Gastroesophageal sphincter (tissue), 4 donors: Measurements from ENCODE around the gene CPED1. TPM values are rescaled to one million over a fixed set of nuclear protein-coding genes. Genes with fewer than 3 reads are reported as not detected.

Source experiments
- ATAC-seq: fragments of 150-250 bp; one replicate; pipeline ENCODE4 v1.9.1; 2016; ENCODE audit warnings: mild to moderate bottlenecking, moderate library complexity
- H3K27ac ChIP-seq, 4 donors: fragments of 200-600 bp; sonication (generic) in 3 of 4; 1 replicate in 3 of 4; 2 replicates in 1 of 4; pipeline ENCODE4 v1.5.1; 2016 to 2019
- H3K27me3 ChIP-seq: fragments of 200-600 bp; sonication (generic); one replicate; pipeline ENCODE4 v1.5.1; 2019
- H3K36me3 ChIP-seq, 2 donors: fragments of 200-600 bp; sonication (generic); one replicate each; pipeline ENCODE4 v1.5.1; 2019; ENCODE audit warnings: control low read depth in 1 of 2
- H3K4me1 ChIP-seq, 3 donors: fragments of 200-600 bp; sonication (generic); 1 replicate in 2 of 3; 2 replicates in 1 of 3; pipeline ENCODE4 v1.5.1; 2016 to 2019; ENCODE audit warnings: control low read depth in 2 of 3
- H3K4me3 ChIP-seq, 2 donors: fragments of 200-600 bp; sonication (generic); one replicate each; pipeline ENCODE4 v1.5.1; 2019; ENCODE audit warnings: mild to moderate bottlenecking in 1 of 2, moderate library complexity in 1 of 2
- H3K9me3 ChIP-seq, 3 donors: fragments of 200-600 bp; sonication (generic); one replicate each; pipeline ENCODE4 v1.5.1; 2017 to 2019; ENCODE audit warnings: control low read depth in 2 of 3
- CTCF ChIP-seq, 4 experiments: fragments of 200-600 bp in 2 of 4; fragments of 450-650 bp in 2 of 4; sonication (generic) in 1 of 4; IDR thresholded peaks; one replicate each; pipeline ENCODE4 v1.5.1; 2017 to 2019; ENCODE audit warnings: antibody characterized with exemption in 4 of 4, mild to moderate bottlenecking in 2 of 4, moderate library complexity in 2 of 4
- EP300 ChIP-seq: sonication (generic); formaldehyde crosslinking; IDR thresholded peaks from one replicate; pipeline ENCODE4 v1.6.1; 2017; ENCODE audit warnings: antibody characterized with exemption, mild to moderate bottlenecking
- POLR2A ChIP-seq, 2 donors: fragments of 450-650 bp; IDR thresholded peaks; one replicate each; pipeline ENCODE4 v1.6.1; 2017; ENCODE audit warnings: antibody characterized with exemption in 2 of 2, mild to moderate bottlenecking in 2 of 2, moderate library complexity in 1 of 2
- POLR2AphosphoS5 ChIP-seq: sonication (generic); formaldehyde crosslinking; IDR thresholded peaks from one replicate; pipeline ENCODE4 v1.6.1; 2017; ENCODE audit warnings: antibody characterized with exemption
- WGBS, 2 donors: methylation state at CpG; one replicate each; pipeline ENCODE4 v1.1.5; 2018; ENCODE audit warnings: low coverage in 1 of 2; 5-methylcytosine and 5-hydroxymethylcytosine counted together
- total RNA-seq, 4 donors: library from RNA; depleted of rRNA; stranded (reverse); fragments of >200 nt; gene quantifications; one replicate each; pipeline ENCODE4 v1.1.0, GENCODE V29; 2016

Gene CPED1
- total RNA-seq, 4 donors from 2014 or later: 35.1 to 97.7 (median 60.5) TPM

DNA sequence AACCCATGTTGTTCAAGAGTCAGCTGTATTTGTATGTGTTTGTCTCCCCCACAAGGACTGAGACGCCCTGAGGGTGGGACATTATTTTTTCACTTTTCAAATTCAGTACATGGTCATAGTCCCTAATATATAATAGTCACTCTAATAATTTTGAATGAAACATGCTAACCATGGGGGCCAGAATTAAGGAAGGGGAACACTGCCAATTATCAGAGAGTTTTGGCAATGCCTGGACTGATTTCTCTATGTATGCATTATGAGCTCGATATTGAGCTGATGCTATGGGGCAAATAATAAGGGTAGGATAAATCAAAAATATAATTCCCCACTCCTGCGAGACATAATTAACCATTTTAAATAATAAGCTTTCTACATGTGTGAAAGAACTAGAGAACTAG, 87.4 kb downstream of the CPED1 start:
- TF ChIP-seq EP300 (no peak), POLR2AphosphoS5 (no peak), CTCF (IDR thresholded peaks at IDR 0.05) (no peak), POLR2A (IDR thresholded peaks at IDR 0.05) (no peak)
- no peaks in the 10 kb centered on the region for H3K36me3 ChIP-seq
- H3K4me3 ChIP-seq: no peak overlapping the region
- H3K9me3 ChIP-seq: no peaks in the 10 kb centered on the region
- H3K27me3 ChIP-seq: no peaks in the 10 kb centered on the region
- no peak overlapping the region for H3K27ac ChIP-seq
- ATAC-seq: no peak
- peaks cover 0 to 19% (median 0%) of the 10 kb centered on the region in 3 donors for H3K4me1 ChIP-seq
- 78 to 92% methylated on average over 3 of the region's 3 CpGs for WGBS, 2 donors

GRCh38 chr7:121076350-121077164, 88.0 kb downstream of the CPED1 start:
- Histone ChIP-seq H3K9me3 (no peaks in the 10 kb centered on the region), H3K36me3 (no peaks in the 10 kb centered on the region), H3K27ac (no peak overlapping the region), H3K27me3 (no peaks in the 10 kb centered on the region), H3K4me3 (no peak overlapping the region), H3K4me1 (peaks cover 0 to 25% (median 0%) of the 10 kb centered on the region in 3 donors)
- WGBS, 2 donors: 57 to 66% methylated on average over 2 to 3 of the region's 3 CpGs
- ATAC-seq: no peak
- TF ChIP-seq POLR2AphosphoS5 (no peak), POLR2A (IDR thresholded peaks at IDR 0.05) (no peak), CTCF (IDR thresholded peaks at IDR 0.05) (no peak), EP300 (no peak)

DNA sequence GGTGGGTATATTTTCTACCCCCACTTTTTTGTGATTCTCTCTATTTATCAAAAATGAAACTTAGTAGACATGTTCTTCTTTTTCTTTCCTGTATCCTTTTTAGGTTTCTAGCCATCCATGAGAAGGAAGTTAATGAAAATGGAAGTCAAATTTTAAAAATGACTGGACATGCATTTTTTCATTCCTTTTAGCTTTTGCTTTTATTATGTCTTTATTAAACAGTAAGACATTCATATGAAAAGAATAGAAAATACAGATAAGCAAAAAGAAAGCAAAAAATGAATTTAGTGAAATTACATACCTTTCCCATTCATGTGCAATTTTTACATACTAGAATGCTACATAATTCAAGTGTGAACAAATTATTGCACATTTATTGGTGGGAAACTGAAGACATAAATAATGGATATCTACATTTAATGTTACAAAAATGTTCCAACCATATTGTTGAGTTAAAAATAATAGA, 88.7 kb downstream of the CPED1 start:
- ATAC-seq: no peak
- H3K9me3 ChIP-seq: no peaks in the 10 kb centered on the region
- H3K4me1 ChIP-seq: peaks cover 0 to 29% (median 0%) of the 10 kb centered on the region in 3 donors
- H3K27ac ChIP-seq: no peak overlapping the region
- no peak overlapping the region for H3K4me3 ChIP-seq
- no peaks in the 10 kb centered on the region for H3K27me3 ChIP-seq
- TF ChIP-seq EP300 (no peak), POLR2AphosphoS5 (no peak), POLR2A (IDR thresholded peaks at IDR 0.05) (no peak), CTCF (IDR thresholded peaks at IDR 0.05) (no peak)
- no peaks in the 10 kb centered on the region for H3K36me3 ChIP-seq

DNA sequence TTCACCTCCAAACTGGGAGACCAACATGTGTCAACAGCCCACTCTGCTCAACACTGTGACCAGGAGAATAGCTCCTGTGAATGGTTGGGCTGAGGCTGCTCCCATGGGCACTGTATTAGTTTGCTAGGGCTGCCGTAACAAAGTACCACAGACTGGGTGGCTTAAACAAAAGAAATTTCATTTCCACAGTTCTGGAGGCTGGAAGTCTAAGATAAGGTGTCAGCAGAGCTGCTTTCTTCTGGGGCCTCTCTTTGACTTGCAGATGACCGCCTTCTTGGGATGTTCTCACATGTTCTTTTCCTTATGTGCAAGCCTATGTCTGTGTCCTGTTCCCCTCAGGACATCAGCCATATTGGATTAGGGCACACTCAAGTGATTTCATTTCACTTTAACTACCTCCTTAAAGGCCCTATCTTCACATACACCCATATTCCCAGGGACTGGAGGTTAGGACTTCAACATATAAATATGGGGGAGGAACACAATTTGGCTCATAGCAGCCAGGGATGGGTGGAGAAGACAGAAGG, 90.3 kb downstream of the CPED1 start:
- Histone ChIP-seq H3K9me3 (no peaks in the 10 kb centered on the region), H3K4me1 (peaks cover 0 to 35% (median 0%) of the 10 kb centered on the region in 3 donors), H3K27me3 (no peaks in the 10 kb centered on the region), H3K27ac (no peak overlapping the region), H3K36me3 (no peaks in the 10 kb centered on the region), H3K4me3 (no peak overlapping the region)
- TF ChIP-seq CTCF (IDR thresholded peaks at IDR 0.05): no peak
- no peak for TF ChIP-seq POLR2AphosphoS5
- no peak for TF ChIP-seq EP300
- no peak for TF ChIP-seq POLR2A (IDR thresholded peaks at IDR 0.05)
- WGBS, 2 donors: no CpG with 5 or more reads among the region's 2 CpGs
- no peak for ATAC-seq
